DMS114 treated with DMSO at 0.1 percent for 48 hours (cell line): ENCODE data around the gene CRADD.

Source experiments
- DNase-seq: peaks from one replicate; lab custom pipeline; 2025; ENCODE audit not compliant: unreplicated experiment; lab: John Stamatoyannopoulos, UW

CRADD gene

DNA sequence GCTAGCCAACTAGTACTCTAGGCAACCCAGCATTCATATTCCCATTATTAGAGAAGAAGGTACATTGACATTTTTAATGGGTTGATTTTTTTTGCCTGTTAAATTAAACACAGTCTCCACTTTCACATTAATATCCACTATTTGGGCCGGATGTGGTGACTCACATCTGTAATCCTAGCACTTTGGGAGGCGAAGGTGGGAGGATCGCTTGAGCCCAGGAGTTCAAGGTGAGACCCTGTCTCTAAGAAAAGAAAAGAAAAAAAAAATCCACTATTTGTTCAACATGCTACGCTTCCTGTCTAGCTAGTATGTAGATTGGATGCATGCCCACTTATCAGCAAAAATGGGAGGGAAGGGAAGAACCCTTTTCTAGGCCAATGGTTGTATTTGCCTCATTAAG lies 7.1 kb upstream of the CRADD start:
- DNase-seq = no peak

DNA sequence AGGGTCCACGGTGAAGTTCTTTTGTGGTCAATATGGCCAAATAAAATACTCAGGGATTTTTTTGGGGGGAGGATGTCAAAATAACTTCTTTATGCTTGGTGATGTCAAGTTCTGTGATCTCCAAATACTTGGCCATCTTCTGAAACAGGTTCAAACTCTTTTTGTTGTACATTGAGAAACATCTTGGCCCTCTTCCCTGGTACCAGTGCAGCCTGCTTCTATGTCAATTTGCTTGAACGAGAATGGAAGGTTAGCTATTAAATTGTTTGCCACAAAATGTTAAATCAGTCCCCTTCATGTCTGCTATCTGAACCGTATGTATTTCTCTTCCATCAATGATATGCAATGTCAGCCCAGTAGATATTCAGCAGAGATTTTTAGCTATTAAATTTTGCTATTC lies 6.1 kb upstream of the CRADD start:
- DNase-seq = no peak

- DNase-seq = no peak
Measured at GRCh38 chr12:93673084-93673483, 4.1 kb upstream of the CRADD start.

GRCh38 chr12:93674386-93674785 lies 2.8 kb upstream of the CRADD start:
- no peak for DNase-seq

DNA sequence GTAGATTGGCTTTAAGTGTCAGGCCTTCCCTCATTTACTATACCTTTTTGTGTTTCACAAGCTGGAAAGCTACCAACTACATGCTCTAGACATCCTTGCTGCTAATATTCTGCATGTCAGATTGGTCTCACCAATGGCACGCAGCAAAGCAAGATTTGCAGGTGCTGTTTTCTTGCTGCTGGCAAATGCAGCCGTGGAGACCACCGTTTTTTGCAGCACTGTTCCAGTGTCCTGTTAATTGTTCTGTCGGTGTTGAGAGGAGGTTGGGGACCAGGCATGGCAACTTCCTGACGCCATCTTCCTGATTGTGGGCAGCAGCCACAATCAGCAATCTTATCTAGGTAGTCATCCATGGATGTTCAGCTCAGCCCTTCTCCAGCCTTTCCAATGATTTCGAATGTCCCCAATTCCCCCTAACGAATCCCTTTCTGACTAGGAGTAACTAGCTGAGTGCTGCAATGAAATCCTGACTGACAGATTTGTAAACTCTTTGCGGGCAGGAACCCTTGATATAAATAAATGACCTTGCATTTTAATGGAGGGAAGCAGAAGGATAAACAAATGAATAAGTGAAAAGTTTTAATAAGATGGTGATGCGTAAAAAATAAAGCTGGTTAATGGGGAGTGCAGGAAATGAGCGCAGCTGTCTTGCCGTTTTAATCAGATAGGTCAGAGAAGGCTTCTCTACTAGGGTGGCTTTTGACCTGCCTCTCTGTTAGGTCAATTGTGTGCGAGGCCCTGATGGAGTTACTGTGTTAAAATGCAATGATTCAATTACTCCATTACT lies 574 bp upstream of the CRADD start:
- no peak for DNase-seq

GRCh38 chr12:93678779-93679178 lies 1.6 kb downstream of the CRADD start:
- DNase-seq = no peak

DNA sequence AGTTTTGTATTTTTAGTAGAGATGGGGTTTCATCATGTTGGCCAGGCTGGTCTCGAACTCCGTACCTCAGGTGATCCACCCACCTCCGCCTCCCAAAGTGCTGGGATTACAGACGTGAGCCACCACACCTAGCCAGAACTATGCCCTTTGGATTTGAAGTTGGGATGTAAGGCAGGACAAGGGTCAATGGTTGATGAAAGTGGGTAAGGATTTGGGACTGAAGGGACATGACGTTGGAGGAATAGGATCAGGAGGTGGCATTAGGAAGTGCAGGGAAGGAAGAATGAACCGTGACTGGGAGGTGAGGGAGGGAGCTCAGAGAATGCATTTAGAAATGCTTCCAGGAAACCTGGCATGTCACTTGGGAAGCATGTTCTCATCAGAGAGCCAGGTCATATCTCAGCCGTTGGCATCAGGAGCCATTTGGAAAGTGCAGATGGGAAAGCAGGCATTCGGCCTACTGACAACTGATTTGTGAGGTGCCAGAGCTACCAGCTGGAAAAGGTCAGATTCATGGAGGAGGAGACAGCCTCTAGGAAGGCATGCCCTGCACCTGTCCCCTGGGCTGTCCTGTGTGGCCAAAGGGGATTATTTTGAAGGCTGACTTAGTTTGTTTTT lies 2.2 kb downstream of the CRADD start:
- no peak for DNase-seq

GRCh38 chr12:93680006-93680405 lies 2.8 kb downstream of the CRADD start:
- DNase-seq = no peak

DNA sequence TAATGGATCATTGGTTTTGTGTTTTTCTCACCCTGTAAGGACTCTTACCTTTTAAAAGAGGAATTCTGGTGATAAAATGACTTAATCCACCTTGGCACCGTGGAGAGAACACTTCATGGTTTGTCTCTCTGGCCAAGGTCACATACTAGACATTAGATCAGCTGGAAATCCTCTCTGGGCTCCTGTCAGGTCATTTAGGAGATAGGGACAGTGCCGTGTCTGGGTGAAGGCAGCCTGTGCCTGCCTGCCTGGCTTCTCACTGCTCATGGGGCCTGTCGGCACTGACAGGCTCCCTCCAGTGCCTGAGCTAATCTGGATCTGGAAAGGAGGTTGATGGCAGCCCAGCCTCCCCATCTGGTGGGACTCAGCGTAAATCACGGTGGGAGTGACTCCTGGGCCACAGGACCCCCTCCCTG lies 5.7 kb downstream of the CRADD start:
- no peak for DNase-seq

DNA sequence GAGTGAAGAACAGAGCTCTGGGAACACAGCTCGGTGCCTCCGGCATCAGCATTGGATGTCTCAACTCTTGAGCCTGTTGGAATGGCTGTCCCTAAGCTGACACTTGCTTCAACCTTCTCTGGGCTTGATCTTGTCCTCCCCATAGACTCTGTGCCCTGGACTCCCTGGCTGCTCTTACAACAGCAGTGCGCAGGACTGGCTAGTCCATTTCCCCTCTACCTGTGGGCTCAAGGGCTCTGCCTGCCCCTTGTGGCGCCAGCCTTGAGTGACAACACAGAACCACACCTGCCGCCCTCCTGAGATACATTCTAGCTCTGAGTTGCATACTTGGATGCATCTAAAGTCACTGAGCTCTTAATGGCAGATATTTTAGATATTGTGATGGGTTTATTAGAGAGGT lies 6.2 kb downstream of the CRADD start:
- no peak for DNase-seq

GRCh38 chr12:93684716-93685115 lies 7.5 kb downstream of the CRADD start:
- no peak for DNase-seq

- no peak for DNase-seq
Measured at GRCh38 chr12:93686572-93687356, 9.6 kb downstream of the CRADD start.

DNA sequence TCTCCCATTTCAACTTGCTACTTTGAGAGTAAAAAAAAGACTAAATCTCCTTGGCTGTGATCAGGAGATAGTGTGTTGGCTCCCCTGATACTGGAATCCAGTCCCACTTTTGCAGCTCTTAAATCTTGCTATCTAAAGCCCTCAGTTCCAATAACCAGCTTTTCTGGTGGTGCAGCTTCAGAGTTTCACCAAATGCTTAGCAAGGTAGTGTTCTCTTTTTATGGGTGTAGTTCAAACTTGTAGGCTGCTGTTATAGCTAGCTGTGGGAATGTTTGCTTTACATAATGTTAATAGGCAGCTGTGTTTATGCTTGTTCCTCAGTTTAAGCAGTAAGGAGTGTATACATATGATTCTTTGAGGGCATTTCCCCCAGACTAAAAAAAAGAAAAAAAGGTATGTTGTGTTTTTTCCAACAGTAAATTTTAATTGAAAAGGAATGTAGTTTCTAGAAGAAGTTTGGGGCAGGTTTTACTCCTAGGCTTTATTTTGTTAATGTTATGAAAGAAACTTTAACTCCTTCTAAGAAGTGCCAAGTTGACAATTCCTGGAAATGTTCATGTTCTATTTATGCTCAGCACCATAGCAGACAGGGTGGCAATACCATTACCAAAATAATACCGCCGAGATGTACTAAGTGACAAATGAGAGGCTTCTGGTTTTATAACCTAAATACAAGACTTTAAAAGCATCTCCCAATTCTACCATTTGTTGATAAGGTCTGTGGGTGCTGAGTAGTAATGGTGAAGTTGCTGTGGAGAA lies 12.1 kb downstream of the CRADD start:
- DNase-seq = no peak

DNA sequence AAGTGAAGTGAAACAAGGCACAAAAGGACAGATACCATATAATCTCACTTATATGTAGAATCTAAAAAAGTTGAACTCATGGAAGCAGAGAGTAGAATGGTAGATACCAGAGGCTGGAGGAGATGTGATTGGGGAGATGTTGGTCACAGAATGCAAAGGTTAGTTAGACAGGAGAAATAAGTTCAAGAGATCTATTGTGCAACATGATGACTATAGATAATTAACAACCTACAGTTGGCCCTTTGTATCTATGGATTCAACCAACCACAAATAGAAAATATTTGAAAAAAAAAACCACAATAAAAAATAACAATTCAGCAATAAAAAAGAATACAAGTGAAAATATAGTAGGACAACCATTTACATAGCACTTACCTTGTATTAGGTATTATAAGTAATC lies 19.3 kb downstream of the CRADD start:
- DNase-seq = no peak

- DNase-seq = no peak
Measured at GRCh38 chr12:93698307-93699092, 21.3 kb downstream of the CRADD start.

GRCh38 chr12:93699271-93700145 lies 22.3 kb downstream of the CRADD start:
- no peak for DNase-seq

- no peak for DNase-seq
Measured at GRCh38 chr12:93702707-93703315, 25.6 kb downstream of the CRADD start.

DNA sequence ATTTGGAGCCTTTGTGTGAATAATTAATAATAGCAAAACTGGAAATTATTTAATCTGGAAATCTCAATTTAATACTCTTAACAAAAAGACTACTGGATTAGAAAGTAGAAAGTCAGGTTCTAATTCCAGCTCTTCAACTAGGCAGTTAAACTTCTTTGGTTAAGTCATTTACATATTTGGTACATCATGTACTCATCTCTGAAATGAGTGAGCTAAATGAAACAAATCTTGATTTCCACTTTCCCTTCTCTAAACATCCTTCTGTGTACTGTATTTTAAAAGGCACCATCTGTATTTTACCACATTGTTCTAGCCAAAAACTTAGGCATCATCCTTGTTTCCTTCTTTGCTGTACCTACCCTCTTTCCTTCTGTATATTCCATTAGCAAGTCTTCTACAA lies 26.9 kb downstream of the CRADD start:
- no peak for DNase-seq

- DNase-seq = no peak
Measured at GRCh38 chr12:93704625-93705024, 27.4 kb downstream of the CRADD start.
